OCI-LY7 (cell line): ENCODE measurements around the gene TMEM72. TPM values are rescaled to one million over a fixed set of nuclear protein-coding genes. Genes with fewer than 3 reads are reported as not detected.

Experiments
- BruUV-seq: library from RNA; stranded (reverse); fragments of 400-500 nt; replicated peaks from 2 replicates; lab custom pipeline; 2021; lab: Mats Ljungman, UMichigan
- CTCF ChIA-PET: fragments of 300-600 bp; sonication (Branson Sonifier 250); formaldehyde crosslinking; loops from one replicate; lab custom pipeline; 2022; ENCODE audit warnings: antibody characterized with exemption; ENCODE audit not compliant: unreplicated experiment; lab: Charles Lee
- POLR2A ChIA-PET: fragments of 300-600 bp; sonication (Branson Sonifier 250); formaldehyde crosslinking; loops from one replicate; lab custom pipeline; 2022; ENCODE audit warnings: antibody characterized with exemption; lab: Charles Lee
- DNase-seq: peaks from one replicate; pipeline ENCODE4 v3.0.0-alpha.2; 2015; ENCODE audit warnings: low spot score
- H2AFZ ChIP-seq: fragments of 200-600 bp; sonication (generic), shearing (Covaris generic); 2 replicates; pipeline ENCODE4 v1.6.1; 2014; ENCODE audit warnings: mild to moderate bottlenecking, antibody characterized with exemption, low read length, moderate library complexity
- H3K27ac ChIP-seq: fragments of 200-600 bp; sonication (generic); 2 replicates; pipeline ENCODE4 v1.5.1; 2014; ENCODE audit warnings: mixed run types, low read depth, mild to moderate bottlenecking, moderate library complexity, low read length, inconsistent platforms; ENCODE audit not compliant: poor library complexity, severe bottlenecking
- H3K36me3 ChIP-seq: fragments of 200-600 bp; sonication (generic); 2 replicates; pipeline ENCODE4 v1.6.1; 2014; ENCODE audit warnings: mild to moderate bottlenecking, antibody characterized with exemption, low read length, moderate library complexity, mixed read lengths; ENCODE audit not compliant: insufficient read depth
- H3K4me1 ChIP-seq: fragments of 200-600 bp; sonication (generic); 2 replicates; pipeline ENCODE4 v1.5.1; 2014; ENCODE audit warnings: mild to moderate bottlenecking, low read length; ENCODE audit not compliant: insufficient read depth, poor library complexity, severe bottlenecking
- H3K4me2 ChIP-seq: fragments of 200-600 bp; sonication (generic); 2 replicates; pipeline ENCODE4 v1.6.1; 2014; ENCODE audit warnings: mild to moderate bottlenecking, low read length
- H3K4me3 ChIP-seq: fragments of 200-600 bp; sonication (generic); 2 replicates; pipeline ENCODE4 v1.5.1; 2014; ENCODE audit warnings: mild to moderate bottlenecking, low read depth, low read length; ENCODE audit not compliant: poor library complexity, severe bottlenecking
- H3K79me2 ChIP-seq: fragments of 200-600 bp; sonication (generic); 2 replicates; pipeline ENCODE4 v1.6.1; 2016; ENCODE audit warnings: low read depth, mild to moderate bottlenecking, low read length, moderate library complexity, mixed read lengths; ENCODE audit not compliant: insufficient read depth
- H3K9me2 ChIP-seq: fragments of 200-600 bp; sonication (generic); 2 replicates; pipeline ENCODE4 v1.6.1; 2016; ENCODE audit warnings: mild to moderate bottlenecking, low read length, mixed read lengths; ENCODE audit not compliant: insufficient read depth
- H3K9me3 ChIP-seq: fragments of 200-600 bp; sonication (generic); 2 replicates; pipeline ENCODE4 v1.6.1; 2014; ENCODE audit warnings: mild to moderate bottlenecking, mixed run types, low read length, mixed read lengths
- H4K20me1 ChIP-seq: fragments of 200-600 bp; sonication (generic); 2 replicates; pipeline ENCODE4 v1.6.1; 2014; ENCODE audit warnings: mild to moderate bottlenecking, antibody characterized with exemption, low read length, moderate library complexity, mixed read lengths; ENCODE audit not compliant: insufficient read depth
- EZH2phosphoT487 ChIP-seq: fragments of 200-600 bp; sonication (generic); IDR thresholded peaks from 2 replicates; pipeline ENCODE4 v1.6.1; 2018; ENCODE audit warnings: low read depth, borderline replicate concordance, mild to moderate bottlenecking, mixed run types, antibody characterized with exemption, low read length, moderate library complexity, mixed read lengths
- intact Hi-C: fragments of 100-400 bp; cut with micrococcal nuclease; formaldehyde crosslinking; loops from one replicate; pipeline ENCODE4 v1.10.0; 2022; ENCODE audit not compliant: unreplicated experiment
- total RNA-seq, 2 experiments: library from RNA; depleted of rRNA in 1 of 2; stranded (reverse); fragments of >200 nt in 1 of 2; shearing (Covaris generic) in 1 of 2; gene quantifications; 2 replicates each; pipeline ENCODE4 v1.2.3, GENCODE V29; 2014 to 2022
- TF ChIP-seq, protein P1 (sequence below): fragments of 200-600 bp; sonication (generic); conservative IDR thresholded peaks from 2 replicates; pipeline ENCODE4 v1.5.1; 2014; ENCODE audit warnings: mild to moderate bottlenecking, antibody characterized with exemption, low read length, moderate library complexity, mixed read lengths

The TMEM72 gene
- total RNA-seq, 2 experiments from 2014 or later: not detected

DNA sequence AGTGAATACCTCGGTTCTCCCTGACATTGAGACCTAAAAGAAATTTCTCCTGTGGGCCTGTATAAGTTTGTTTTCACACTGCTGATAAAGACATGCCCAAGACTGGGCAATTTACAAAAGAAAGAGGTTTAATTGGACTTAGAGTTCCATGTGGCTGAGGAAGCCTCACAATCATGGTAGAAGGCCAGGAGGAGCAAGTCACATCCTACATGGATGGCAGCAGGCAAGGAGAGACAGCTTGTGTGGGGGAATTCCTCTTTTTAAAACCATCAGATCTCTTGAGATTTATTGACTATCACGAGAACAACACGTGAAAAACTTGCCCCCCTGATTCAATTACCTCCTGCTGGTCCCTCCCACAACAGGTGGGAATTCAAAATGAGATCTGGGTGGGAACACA, 6.7 kb downstream of the TMEM72 start:
- H3K9me3 ChIP-seq: no peaks in the 10 kb centered on the region
- no peak for TF ChIP-seq EZH2phosphoT487
- TF ChIP-seq, protein P1, sequence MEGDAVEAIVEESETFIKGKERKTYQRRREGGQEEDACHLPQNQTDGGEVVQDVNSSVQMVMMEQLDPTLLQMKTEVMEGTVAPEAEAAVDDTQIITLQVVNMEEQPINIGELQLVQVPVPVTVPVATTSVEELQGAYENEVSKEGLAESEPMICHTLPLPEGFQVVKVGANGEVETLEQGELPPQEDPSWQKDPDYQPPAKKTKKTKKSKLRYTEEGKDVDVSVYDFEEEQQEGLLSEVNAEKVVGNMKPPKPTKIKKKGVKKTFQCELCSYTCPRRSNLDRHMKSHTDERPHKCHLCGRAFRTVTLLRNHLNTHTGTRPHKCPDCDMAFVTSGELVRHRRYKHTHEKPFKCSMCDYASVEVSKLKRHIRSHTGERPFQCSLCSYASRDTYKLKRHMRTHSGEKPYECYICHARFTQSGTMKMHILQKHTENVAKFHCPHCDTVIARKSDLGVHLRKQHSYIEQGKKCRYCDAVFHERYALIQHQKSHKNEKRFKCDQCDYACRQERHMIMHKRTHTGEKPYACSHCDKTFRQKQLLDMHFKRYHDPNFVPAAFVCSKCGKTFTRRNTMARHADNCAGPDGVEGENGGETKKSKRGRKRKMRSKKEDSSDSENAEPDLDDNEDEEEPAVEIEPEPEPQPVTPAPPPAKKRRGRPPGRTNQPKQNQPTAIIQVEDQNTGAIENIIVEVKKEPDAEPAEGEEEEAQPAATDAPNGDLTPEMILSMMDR: no peak
- H3K4me2 ChIP-seq: no peak overlapping the region
- H4K20me1 ChIP-seq: no peaks in the 10 kb centered on the region
- ChIA-PET CTCF (no interaction called here), POLR2A (no interaction called here)
- H3K36me3 ChIP-seq: no peaks in the 10 kb centered on the region
- no peak overlapping the region for H3K27ac ChIP-seq
- H3K4me1 ChIP-seq: peaks cover 9% of the 10 kb centered on the region
- H3K4me3 ChIP-seq: no peak overlapping the region
- intact Hi-C loops: no loop called here
- BruUV-seq: no TSS peak
- no peaks in the 10 kb centered on the region for H3K9me2 ChIP-seq
- no peak for DNase-seq
- no peak overlapping the region for H2AFZ ChIP-seq
- no peaks in the 10 kb centered on the region for H3K79me2 ChIP-seq

DNA sequence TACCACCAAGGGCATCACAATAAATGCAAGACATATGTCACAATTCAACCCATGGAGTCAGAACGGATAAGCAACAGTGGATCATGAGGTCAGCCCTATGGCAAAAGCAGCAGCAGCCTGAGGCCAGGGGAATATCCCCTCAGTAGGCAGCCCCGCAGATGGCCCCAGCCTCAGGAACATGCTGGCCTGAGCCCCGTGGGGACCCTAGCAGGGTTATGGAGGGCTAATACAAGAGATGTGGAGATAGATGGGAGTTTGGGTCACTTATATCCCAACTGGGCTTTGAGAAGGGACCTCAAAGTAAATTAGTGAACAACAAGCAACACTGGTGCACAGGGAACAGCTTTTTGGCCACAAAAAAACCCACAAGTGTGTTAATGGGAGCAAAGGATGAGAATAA, 9.1 kb downstream of the TMEM72 start:
- BruUV-seq: no TSS peak
- Histone ChIP-seq H3K4me3 (no peak overlapping the region), H3K79me2 (no peaks in the 10 kb centered on the region), H3K9me2 (no peaks in the 10 kb centered on the region), H3K9me3 (no peaks in the 10 kb centered on the region), H4K20me1 (no peaks in the 10 kb centered on the region), H3K4me2 (no peak overlapping the region), H3K4me1 (no peaks in the 10 kb centered on the region), H2AFZ (no peak overlapping the region), H3K27ac (no peak overlapping the region), H3K36me3 (no peaks in the 10 kb centered on the region)
- TF ChIP-seq, protein P1: no peak
- no peak for TF ChIP-seq EZH2phosphoT487
- intact Hi-C loops: no loop called here
- ChIA-PET POLR2A (no interaction called here), CTCF (no interaction called here)
- no peak for DNase-seq

DNA sequence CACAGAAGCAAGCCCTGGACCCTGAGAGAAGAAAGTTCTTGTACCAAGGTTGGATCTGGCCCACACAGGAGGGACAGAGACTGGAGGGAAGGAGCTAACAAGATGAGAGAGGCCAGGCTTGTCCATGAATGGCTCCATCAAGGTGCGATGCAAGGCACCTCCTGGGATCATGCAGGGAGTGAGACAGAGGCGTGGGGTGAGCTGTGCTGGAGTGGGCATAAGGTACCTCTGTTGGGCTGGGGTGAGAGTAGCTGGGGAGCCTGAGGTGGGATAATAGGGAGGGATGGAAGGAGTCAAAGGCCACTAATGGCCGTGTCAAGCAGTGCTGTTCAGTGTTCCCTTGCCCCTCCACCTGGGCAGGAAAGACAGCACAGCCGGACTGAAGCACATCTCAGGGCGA, 9.9 kb downstream of the TMEM72 start:
- Histone ChIP-seq H3K9me2 (no peaks in the 10 kb centered on the region), H2AFZ (no peak overlapping the region), H3K4me1 (no peaks in the 10 kb centered on the region), H3K79me2 (no peaks in the 10 kb centered on the region), H3K4me3 (no peak overlapping the region), H3K4me2 (no peak overlapping the region), H3K9me3 (no peaks in the 10 kb centered on the region), H3K27ac (no peak overlapping the region), H4K20me1 (no peaks in the 10 kb centered on the region), H3K36me3 (no peaks in the 10 kb centered on the region)
- no peak for DNase-seq
- POLR2A ChIA-PET: no interaction called here
- BruUV-seq: no TSS peak
- CTCF ChIA-PET: interaction anchor here (1.0 kb wide), 1 partner anchor 12 kb away, joined by 3 read pairs; no protein-coding TSS in a partner anchor
- TF ChIP-seq, protein P1: no peak
- no peak for TF ChIP-seq EZH2phosphoT487
- intact Hi-C loops: no loop called here
